T-helper 22 cell (primary cell): ENCODE results near the gene ARFIP2.

Source experiments
- DNase-seq: peaks from one replicate; pipeline ENCODE4 v3.0.0-alpha.2; 2020; ENCODE audit warnings: low read depth

The ARFIP2 gene

GRCh38 chr11:6443269-6444003 is 37.7 kb downstream of the ARFIP2 start:
- DNase-seq: peak; percentile 14

DNA sequence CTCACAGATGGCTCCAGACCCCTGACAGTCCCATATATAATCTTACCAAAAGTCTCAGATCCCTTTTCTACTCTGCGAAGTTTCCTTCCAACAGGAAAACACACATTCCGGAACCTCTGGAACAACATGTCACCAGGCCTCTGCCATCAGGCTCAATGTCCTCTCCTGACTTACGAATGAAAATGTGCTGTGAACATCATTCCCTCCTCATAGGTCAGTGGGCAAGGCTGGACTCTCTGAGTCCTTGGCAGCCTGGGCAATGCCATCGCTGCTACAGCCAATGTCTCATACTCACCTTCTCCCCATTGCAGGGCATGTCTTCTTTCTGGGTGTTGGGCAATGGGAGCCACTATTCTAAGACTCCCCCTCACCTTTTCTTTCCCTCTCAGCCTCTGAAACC is 38.7 kb downstream of the ARFIP2 start:
- no peak for DNase-seq

GRCh38 chr11:6440906-6441358 is 40.2 kb downstream of the ARFIP2 start, which contains the start of gene HPX:
Gene HPX, minus strand, starts transcription at chr11:6440987. Its CDS starts 24 bp downstream, at chr11:6440963.
- no peak for DNase-seq

DNA sequence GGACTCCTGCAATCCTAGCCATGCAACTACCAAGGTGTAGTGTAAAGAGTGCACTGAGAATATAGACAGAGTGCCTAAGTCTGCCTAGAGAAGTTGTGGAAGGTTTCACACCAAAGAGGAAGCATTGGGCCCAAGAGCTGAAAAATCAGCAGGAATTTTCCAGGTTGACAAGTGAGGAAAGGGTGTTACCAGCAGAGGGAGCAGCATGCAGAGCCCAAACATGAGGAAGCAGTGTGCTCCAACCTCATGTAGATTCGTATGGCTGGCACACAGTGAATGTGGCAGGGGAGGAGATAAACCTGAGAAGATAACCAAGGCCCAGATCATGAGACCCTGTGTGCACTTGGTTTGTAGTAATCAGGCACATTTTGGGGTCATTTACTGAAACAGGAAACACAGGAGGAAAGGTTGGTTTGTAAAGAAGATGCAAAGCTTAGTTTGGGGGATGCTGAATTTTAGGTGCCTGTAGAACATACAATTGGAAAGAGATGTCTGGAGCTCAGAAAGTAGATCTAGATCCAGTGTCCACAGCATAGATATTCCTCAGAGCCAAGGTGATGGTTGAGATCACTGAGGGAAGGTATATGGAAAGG is 42.1 kb downstream of the ARFIP2 start:
- DNase-seq: no peak

DNA sequence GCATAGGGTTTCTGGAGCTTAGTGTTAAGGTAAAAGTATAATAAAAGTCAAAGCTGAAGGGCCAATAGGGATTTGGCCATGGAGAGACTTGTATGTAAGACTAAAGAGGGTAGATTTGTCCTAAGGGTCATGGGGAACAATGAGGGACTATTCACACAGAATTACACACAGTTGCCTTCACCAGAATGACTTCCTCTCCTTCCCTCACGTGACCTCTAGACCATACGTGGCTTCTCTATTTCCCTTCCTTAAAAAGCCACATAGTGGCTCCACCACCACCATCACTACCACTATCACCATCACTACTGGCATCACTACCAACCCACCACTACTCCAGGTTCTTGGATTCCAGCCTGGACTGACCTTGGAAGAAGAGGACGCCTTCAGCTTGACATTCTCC is 43.1 kb downstream of the ARFIP2 start:
- no peak for DNase-seq

- no peak for DNase-seq
Observed at GRCh38 chr11:6437423-6437822, 43.7 kb downstream of the ARFIP2 start.

- no peak for DNase-seq
Observed at GRCh38 chr11:6433998-6434660, 47.0 kb downstream of the ARFIP2 start.

GRCh38 chr11:6431861-6432260 is 49.3 kb downstream of the ARFIP2 start:
- DNase-seq: no peak

DNA sequence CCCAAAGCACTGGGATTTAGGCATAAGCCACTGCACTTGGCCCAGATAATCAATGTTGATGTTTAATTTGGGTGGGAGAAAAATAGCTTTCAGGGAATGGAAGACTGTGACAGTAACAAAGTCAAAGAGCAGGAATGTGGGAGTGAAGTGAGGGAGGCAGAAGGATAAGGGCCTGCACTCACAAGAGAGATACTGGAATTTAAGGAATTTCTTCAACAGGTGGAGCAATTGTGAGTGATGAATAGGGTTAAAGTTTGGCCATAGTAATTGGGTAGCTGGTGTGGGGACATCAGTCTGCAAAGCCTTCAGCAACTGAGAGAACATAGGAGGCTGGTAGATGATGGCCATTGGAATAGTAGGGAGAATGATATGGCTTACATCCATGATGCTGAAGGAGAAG is 53.6 kb downstream of the ARFIP2 start:
- DNase-seq: no peak
